K562 (cell line): ENCODE measurements around the gene NTF4. TPM values are rescaled to one million over a fixed set of nuclear protein-coding genes. Genes with fewer than 3 reads are reported as not detected.

Experiments
- KDM2B ChIP-seq: fragments of 250-450 bp; sonication (Bioruptor Pico); IDR thresholded peaks from 2 replicates; pipeline ENCODE4 v1.8.0; 2021; ENCODE audit warnings: mild to moderate bottlenecking, moderate library complexity
- MBD1 ChIP-seq: fragments of 250-450 bp; sonication (Bioruptor Pico); IDR thresholded peaks from 2 replicates; pipeline ENCODE4 v1.8.0; 2022; ENCODE audit warnings: inconsistent platforms
- MCM2 ChIP-seq: fragments of 450-650 bp; IDR thresholded peaks from 2 replicates; pipeline ENCODE4 v1.6.1; 2017; ENCODE audit warnings: low read depth, mild to moderate bottlenecking
- NCOA2 ChIP-seq, 2 experiments: fragments of 450-650 bp; IDR thresholded peaks; 2 replicates each; pipeline ENCODE4 v1.6.1; 2018; ENCODE audit warnings: mild to moderate bottlenecking in 2 of 2, moderate library complexity in 1 of 2; ENCODE audit not compliant: partially characterized antibody in 2 of 2
- NONO ChIP-seq, 2 experiments: fragments of 200-400 bp in 1 of 2; fragments of 450-650 bp in 1 of 2; formaldehyde crosslinking in 1 of 2; IDR thresholded peaks; 2 replicates each; pipeline ENCODE4 v1.6.1; 2017; ENCODE audit warnings: low read depth in 2 of 2, mild to moderate bottlenecking in 2 of 2, moderate library complexity in 2 of 2, low read length in 1 of 2
- NR1H2 ChIP-seq: sonication (generic); formaldehyde crosslinking; IDR thresholded peaks from 2 replicates; pipeline ENCODE4 v1.4.0; 2020; ENCODE audit warnings: mild to moderate bottlenecking, missing genetic modification reagents
- NR2C2 ChIP-seq, 2 experiments: fragments of 200-800 bp in 1 of 2; sonication (Bioruptor generic) in 1 of 2; sonication (generic) in 1 of 2; formaldehyde crosslinking in 1 of 2; IDR thresholded peaks; 2 replicates each; pipeline versions ENCODE4 v1.6.1 to v1.8.0; 2016 to 2022; ENCODE audit warnings: mild to moderate bottlenecking in 1 of 2, missing compliant biosample characterization in 1 of 2, missing genetic modification characterization in 1 of 2, missing genetic modification reagents in 1 of 2
- PML ChIP-seq: IDR thresholded peaks from 2 replicates; pipeline ENCODE4 v1.6.1; 2012; ENCODE audit warnings: low read length, inconsistent platforms
- SLC30A9 ChIP-seq: fragments of 250-450 bp; sonication (Bioruptor Pico); IDR thresholded peaks from 2 replicates; pipeline ENCODE4 v1.8.0; 2022; ENCODE audit warnings: mild to moderate bottlenecking, moderate library complexity
- TAF1 ChIP-seq: IDR thresholded peaks from 2 replicates; pipeline ENCODE4 v1.6.1; 2011; ENCODE audit warnings: mild to moderate bottlenecking, low read length, moderate library complexity; ENCODE audit not compliant: insufficient read depth, control insufficient read depth, severe bottlenecking; ENCODE audit errors: extremely low read depth
- TCF3 ChIP-seq: sonication (generic); formaldehyde crosslinking; IDR thresholded peaks from 2 replicates; pipeline ENCODE4 v1.4.0; 2020; ENCODE audit warnings: mild to moderate bottlenecking, missing genetic modification reagents
- ZBTB40 ChIP-seq, 2 experiments: fragments of 450-650 bp in 1 of 2; sonication (generic) in 1 of 2; formaldehyde crosslinking in 1 of 2; IDR thresholded peaks; 2 replicates each; pipeline versions ENCODE4 v1.7.1 to v1.9.0; 2016 to 2022; ENCODE audit warnings: inconsistent platforms in 1 of 2, mild to moderate bottlenecking in 1 of 2, missing genetic modification reagents in 1 of 2
- ZFP36 ChIP-seq: fragments of 150-350 bp; IDR thresholded peaks from 2 replicates; pipeline ENCODE4 v1.6.1; 2018; ENCODE audit warnings: low read length, low read depth; ENCODE audit not compliant: partially characterized antibody
- ZFX ChIP-seq: sonication (generic); formaldehyde crosslinking; IDR thresholded peaks from 2 replicates; pipeline ENCODE4 v1.8.0; 2022; ENCODE audit warnings: mild to moderate bottlenecking, missing genetic modification reagents, moderate library complexity
- polyA plus RNA-seq, 8 experiments: library from polyadenylated mRNA; depleted of rRNA in 4 of 8; stranded (reverse) in 5 of 8; unstranded in 3 of 8; fragments of >200 nt; fragmentation: Nextera tagmentation in 2 of 8; fragmentation: Illumina TruSeq in 1 of 8; extraction: Ambion mirVana in 2 of 8; extraction: Trizol in 1 of 8; gene quantifications; 2 replicates each; pipeline versions ENCODE4 v1.2.1 to v1.2.3, GENCODE V29; 2011 to 2014; ENCODE audit warnings: inconsistent platforms in 1 of 8, missing spikeins in 1 of 8
- total RNA-seq, 7 experiments: library from RNA; depleted of rRNA in 6 of 7; stranded (reverse); fragments of >200 nt in 6 of 7; fragmentation: Illumina TruSeq in 2 of 7; extraction: Trizol in 2 of 7; gene quantifications; 2 replicates each; pipeline versions ENCODE4 v1.2.1 to v1.2.3, GENCODE V29; 2011 to 2021; ENCODE audit warnings: low replicate concordance in 1 of 7

Gene NTF4
- total and polyA plus RNA-seq, 9 of the 15 experiments (the other 6 are each of a cell fraction or from before 2014, with no cell fraction given) = not detected

GRCh38 chr19:49113762-49114629 is 49.4 kb upstream of the NTF4 start, which contains the start of gene LIN7B (continued):
- 0 out of 2 replicates have a peak, but pooled peaks have one; percentile 22 for TF ChIP-seq ZBTB40 (IDR thresholded peaks at IDR 0.05)
- TF ChIP-seq ZBTB40 (CRISPR knock-in tag; IDR thresholded peaks at IDR 0.05) = no peak
- TF ChIP-seq NR1H2 (CRISPR knock-in tag) = no peak
- peak; percentile 36 for TF ChIP-seq TAF1
- TF ChIP-seq TCF3 = no peak
- peak; percentile 76; the same call in 1 of the 2 replicates for TF ChIP-seq NR2C2 (CRISPR knock-in tag; IDR thresholded peaks at IDR 0.05)
- TF ChIP-seq NR2C2 (tag; IDR thresholded peaks at IDR 0.05) = peak; percentile 83
- no peak for TF ChIP-seq MCM2
- TF ChIP-seq MBD1 (CRISPR knock-in tag) = no peak
- no peak for TF ChIP-seq ZFX (CRISPR knock-in tag)
- TF ChIP-seq NONO (IDR thresholded peaks at IDR 0.05; ENCODE audit: low read depth in 2 of 2, low read length in 1 of 2) = peak in 1 of 2 experiments; percentile 84; a peak in 2 of 4 replicates
- no peak for TF ChIP-seq KDM2B (CRISPR knock-in tag)
- no peak for TF ChIP-seq ZFP36
- TF ChIP-seq NCOA2 (IDR thresholded peaks at IDR 0.05; ENCODE audit: partially characterized antibody in 2 of 2) = no peak
- no peak for TF ChIP-seq PML
- no peak for TF ChIP-seq SLC30A9 (CRISPR knock-in tag)
